Ectodermal cell (in vitro differentiated cells): ENCODE results near the gene TESMIN.

Experiments used
- H3K27ac ChIP-seq: 2 replicates; pipeline ENCODE4 v1.7.0; 2013; ENCODE audit warnings: mild to moderate bottlenecking, low read depth, low read length; ENCODE audit not compliant: insufficient read depth, poor library complexity, severe bottlenecking
- H3K27me3 ChIP-seq: 2 replicates; pipeline ENCODE4 v1.7.0; 2013; ENCODE audit warnings: mild to moderate bottlenecking, low read length; ENCODE audit not compliant: insufficient read depth, control insufficient read depth, poor library complexity, severe bottlenecking
- H3K36me3 ChIP-seq: one replicate; pipeline ENCODE4 v1.7.0; 2013; ENCODE audit warnings: low read length; ENCODE audit not compliant: control insufficient read depth, insufficient read depth
- H3K4me1 ChIP-seq: one replicate; pipeline ENCODE4 v1.7.0; 2013; ENCODE audit warnings: low read length; ENCODE audit not compliant: control insufficient read depth, insufficient read depth
- H3K4me3 ChIP-seq: 2 replicates; pipeline ENCODE4 v1.7.0; 2013; ENCODE audit warnings: low read depth, low read length, control low read depth; ENCODE audit not compliant: insufficient read depth
- H3K9me3 ChIP-seq: 2 replicates; pipeline ENCODE4 v1.7.0; 2013; ENCODE audit warnings: mild to moderate bottlenecking, low read length, moderate library complexity; ENCODE audit not compliant: control insufficient read depth
- WGBS, 2 experiments: methylation state at CpG; one replicate each; pipeline ENCODE4 v1.1.7; 2013; ENCODE audit warnings: missing lambda C conversion rate in 2 of 2; 5-methylcytosine and 5-hydroxymethylcytosine counted together

The TESMIN gene

GRCh38 chr11:68673991-68674390, 77.3 kb downstream of the TESMIN start:
- 94 to 95% methylated on average over 11 of the region's 11 CpGs for WGBS, 2 experiments
- Histone ChIP-seq H3K27me3 (no peaks in the 10 kb centered on the region), H3K36me3 (no peaks in the 10 kb centered on the region), H3K9me3 (no peaks in the 10 kb centered on the region), H3K27ac (no peak overlapping the region), H3K4me1 (peaks cover 5% of the 10 kb centered on the region), H3K4me3 (no peak overlapping the region)

- no peaks in the 10 kb centered on the region for H3K27me3 ChIP-seq
- no peaks in the 10 kb centered on the region for H3K36me3 ChIP-seq
- no peak overlapping the region for H3K27ac ChIP-seq
- 88 to 91% methylated on average over 6 of the region's 6 CpGs for WGBS, 2 experiments
- no peaks in the 10 kb centered on the region for H3K9me3 ChIP-seq
- peaks cover 5% of the 10 kb centered on the region for H3K4me1 ChIP-seq
- no peak overlapping the region for H3K4me3 ChIP-seq
These were observed 77.9 kb downstream of the TESMIN start for GRCh38 chr11:68673306-68673945.

- Histone ChIP-seq H3K4me3 (no peak overlapping the region), H3K4me1 (no peaks in the 10 kb centered on the region), H3K9me3 (no peaks in the 10 kb centered on the region), H3K27ac (no peak overlapping the region), H3K27me3 (no peaks in the 10 kb centered on the region), H3K36me3 (no peaks in the 10 kb centered on the region)
- WGBS, 2 experiments, result 90 to 91% methylated on average over 33 of the region's 33 CpGs
These were observed 80.9 kb downstream of the TESMIN start for GRCh38 chr11:68670208-68670992.

GRCh38 chr11:68669301-68670090, 81.8 kb downstream of the TESMIN start:
- Histone ChIP-seq H3K9me3 (no peaks in the 10 kb centered on the region), H3K4me3 (no peak overlapping the region), H3K27me3 (no peaks in the 10 kb centered on the region), H3K36me3 (no peaks in the 10 kb centered on the region), H3K4me1 (no peaks in the 10 kb centered on the region), H3K27ac (no peak overlapping the region)
- WGBS, 2 experiments, result 91% methylated on average over 27 of the region's 27 CpGs

GRCh38 chr11:68667511-68668500, 83.5 kb downstream of the TESMIN start:
- WGBS, 2 experiments, result 88 to 89% methylated on average over 21 of the region's 21 CpGs

GRCh38 chr11:68666849-68667248, 84.5 kb downstream of the TESMIN start:
- Histone ChIP-seq H3K4me3 (no peak overlapping the region), H3K4me1 (no peaks in the 10 kb centered on the region), H3K9me3 (no peaks in the 10 kb centered on the region), H3K27ac (no peak overlapping the region), H3K27me3 (no peaks in the 10 kb centered on the region), H3K36me3 (no peaks in the 10 kb centered on the region)
- WGBS, 2 experiments, result 58 to 72% methylated on average over 4 to 8 of the region's 15 CpGs

More at GRCh38 chr11:68667511-68668500, 83.5 kb downstream of the TESMIN start:
- Histone ChIP-seq H3K27me3 (no peaks in the 10 kb centered on the region), H3K4me1 (no peaks in the 10 kb centered on the region), H3K9me3 (no peaks in the 10 kb centered on the region), H3K4me3 (no peak overlapping the region), H3K27ac (no peak overlapping the region), H3K36me3 (no peaks in the 10 kb centered on the region)

- H3K4me3 ChIP-seq, result no peak overlapping the region
- H3K4me1 ChIP-seq, result no peaks in the 10 kb centered on the region
- no peak overlapping the region for H3K27ac ChIP-seq
- H3K36me3 ChIP-seq, result no peaks in the 10 kb centered on the region
- H3K9me3 ChIP-seq, result no peaks in the 10 kb centered on the region
- H3K27me3 ChIP-seq, result no peaks in the 10 kb centered on the region
- 97 to 98% methylated on average over 15 of the region's 16 CpGs for WGBS, 2 experiments
These were observed 85.9 kb downstream of the TESMIN start for GRCh38 chr11:68665436-68665835.

- H3K36me3 ChIP-seq, result no peaks in the 10 kb centered on the region
- no peaks in the 10 kb centered on the region for H3K9me3 ChIP-seq
- H3K4me3 ChIP-seq, result no peak overlapping the region
- no peak overlapping the region for H3K27ac ChIP-seq
- 94 to 96% methylated on average over 7 of the region's 7 CpGs for WGBS, 2 experiments
- no peaks in the 10 kb centered on the region for H3K27me3 ChIP-seq
- no peaks in the 10 kb centered on the region for H3K4me1 ChIP-seq
These were observed 86.4 kb downstream of the TESMIN start for GRCh38 chr11:68664906-68665305.

- H3K27ac ChIP-seq, result no peak overlapping the region
- H3K36me3 ChIP-seq, result no peaks in the 10 kb centered on the region
- H3K4me3 ChIP-seq, result no peak overlapping the region
- H3K4me1 ChIP-seq, result no peaks in the 10 kb centered on the region
- WGBS, 2 experiments, result 94% methylated on average over 9 of the region's 9 CpGs
- no peaks in the 10 kb centered on the region for H3K9me3 ChIP-seq
- H3K27me3 ChIP-seq, result no peaks in the 10 kb centered on the region
These were observed 87.2 kb downstream of the TESMIN start for GRCh38 chr11:68664141-68664540.
